SK-N-SH (cell line): ENCODE results near the gene DGUOK. TPM values are rescaled to one million over a fixed set of nuclear protein-coding genes. Genes with fewer than 3 reads are reported as not detected.

Experiments
- CTCF ChIA-PET: fragments of 300-600, 350-600 bp; formaldehyde crosslinking; extraction: SDS; loops from one replicate; lab custom pipeline; 2021; lab: Yijun Ruan, JAX
- POLR2A ChIA-PET: fragments of 350-600 bp; sonication (Branson Sonifier 250); formaldehyde crosslinking; extraction: SDS; loops from one replicate; lab custom pipeline; 2020; ENCODE audit warnings: antibody characterized with exemption, inconsistent platforms; lab: Yijun Ruan, JAX
- DNase-seq: peaks from one replicate; pipeline ENCODE4 v3.0.0; 2012
- H2AFZ ChIP-seq: fragments of 200-600 bp; sonication (generic); 2 replicates; pipeline ENCODE4 v1.8.1; 2016; ENCODE audit warnings: antibody characterized with exemption, mild to moderate bottlenecking, low read depth
- H3F3A ChIP-seq: fragments of 200-600 bp; sonication (generic); replicated peaks from 2 replicates; pipeline ENCODE3; 2016; ENCODE audit warnings: antibody characterized with exemption, mild to moderate bottlenecking; ENCODE audit not compliant: insufficient read depth
- H3K27ac ChIP-seq, 2 experiments: fragments of 200-500 bp in 1 of 2; fragments of 200-600 bp in 1 of 2; sonication (Bioruptor generic) in 1 of 2; sonication (generic), shearing (Covaris generic) in 1 of 2; 2 replicates each; pipeline versions ENCODE4 v1.5.1 to v1.6.1; 2014 to 2016; ENCODE audit warnings: low read depth in 2 of 2, inconsistent platforms in 1 of 2, low read length in 1 of 2, mild to moderate bottlenecking in 1 of 2, mixed read lengths in 1 of 2
- H3K27me3 ChIP-seq: fragments of 200-600 bp; sonication (generic), shearing (Covaris generic); 2 replicates; pipeline ENCODE4 v1.6.1; 2016; ENCODE audit warnings: mixed run types; ENCODE audit not compliant: insufficient read depth
- H3K36me3 ChIP-seq, 2 experiments: fragments of 200-500 bp in 1 of 2; fragments of 200-600 bp in 1 of 2; sonication (Bioruptor generic) in 1 of 2; sonication (generic) in 1 of 2; replicated peaks in 1 of 2; 2 replicates each; pipeline versions ENCODE3 to v1.5.1; 2014 to 2016; ENCODE audit warnings: low read length in 1 of 2, mild to moderate bottlenecking in 1 of 2; ENCODE audit not compliant: insufficient read depth in 2 of 2, control insufficient read depth in 1 of 2
- H3K4me1 ChIP-seq, 2 experiments: fragments of 200-500 bp in 1 of 2; fragments of 200-600 bp in 1 of 2; sonication (Bioruptor generic) in 1 of 2; sonication (generic), shearing (Covaris generic) in 1 of 2; 2 replicates each; pipeline versions ENCODE4 v1.5.1 to v1.6.1; 2014 to 2016; ENCODE audit warnings: low read depth in 1 of 2, low read length in 1 of 2, mixed run types in 1 of 2; ENCODE audit not compliant: insufficient read depth in 2 of 2, control insufficient read depth in 1 of 2
- H3K4me2 ChIP-seq: fragments of 200-600 bp; sonication (generic), shearing (Covaris generic); 2 replicates; pipeline ENCODE4 v1.6.1; 2017; ENCODE audit warnings: mixed run types
- H3K4me3 ChIP-seq, 2 experiments: fragments of 200-500 bp in 1 of 2; fragments of 200-600 bp in 1 of 2; sonication (Bioruptor generic) in 1 of 2; sonication (generic), shearing (Covaris generic) in 1 of 2; 2 replicates each; pipeline versions ENCODE4 v1.5.1 to v1.8.1; 2014 to 2016; ENCODE audit warnings: low read depth in 2 of 2, inconsistent platforms in 1 of 2, low read length in 1 of 2, mild to moderate bottlenecking in 1 of 2, mixed read lengths in 1 of 2, moderate library complexity in 1 of 2
- H3K79me2 ChIP-seq: fragments of 200-600 bp; sonication (generic); 2 replicates; pipeline ENCODE4 v1.8.1; 2017; ENCODE audit warnings: mild to moderate bottlenecking; ENCODE audit not compliant: insufficient read depth
- H3K9ac ChIP-seq: fragments of 200-600 bp; sonication (generic); 2 replicates; pipeline ENCODE4 v1.6.1; 2017; ENCODE audit warnings: mixed run types
- H3K9me2 ChIP-seq: fragments of 200-600 bp; sonication (generic); 2 replicates; pipeline ENCODE4 v1.6.1; 2017; ENCODE audit warnings: mixed run types
- H3K9me3 ChIP-seq: fragments of 200-600 bp; sonication (generic); 2 replicates; pipeline ENCODE4 v1.6.1; 2017; ENCODE audit warnings: mixed run types, mild to moderate bottlenecking, moderate library complexity
- H4K20me1 ChIP-seq: fragments of 200-600 bp; sonication (generic); 2 replicates; pipeline ENCODE4 v1.6.1; 2017; ENCODE audit warnings: mild to moderate bottlenecking, mixed run types; ENCODE audit not compliant: insufficient read depth
- CTCF ChIP-seq: fragments of 200-600 bp; sonication (generic); IDR thresholded peaks from 2 replicates; pipeline ENCODE4 v1.6.1; 2017; ENCODE audit warnings: antibody characterized with exemption, mild to moderate bottlenecking, moderate library complexity
- FOSL2 ChIP-seq: IDR thresholded peaks from 2 replicates; pipeline ENCODE4 v1.4.0; 2012; ENCODE audit warnings: low read depth, mild to moderate bottlenecking, moderate library complexity, borderline replicate concordance
- FOXJ3 ChIP-seq: sonication (generic); formaldehyde crosslinking; IDR thresholded peaks from 2 replicates; pipeline ENCODE4 v1.5.1; 2020; ENCODE audit warnings: mild to moderate bottlenecking, missing genetic modification reagents
- FOXM1 ChIP-seq: IDR thresholded peaks from 2 replicates; pipeline ENCODE4 v1.4.0; 2012; ENCODE audit warnings: low read depth, mild to moderate bottlenecking
- IRF3 ChIP-seq: fragments of 150-350 bp; IDR thresholded peaks from 2 replicates; pipeline ENCODE4 v1.6.1; 2016; ENCODE audit warnings: mild to moderate bottlenecking, low read depth, low read length
- JUND ChIP-seq: IDR thresholded peaks from 2 replicates; pipeline ENCODE4 v1.4.0; 2012
- MEF2A ChIP-seq: IDR thresholded peaks from 2 replicates; pipeline ENCODE4 v1.4.0; 2012; ENCODE audit warnings: low read depth, borderline replicate concordance
- REST ChIP-seq: IDR thresholded peaks from 2 replicates; pipeline ENCODE4 v1.6.1; 2012; ENCODE audit warnings: mild to moderate bottlenecking, low read depth, low read length, moderate library complexity
- RFX5 ChIP-seq: IDR thresholded peaks from 2 replicates; pipeline ENCODE4 v1.6.1; 2012; ENCODE audit warnings: mild to moderate bottlenecking, improper control_type of control experiment, low read length
- SIN3A ChIP-seq: IDR thresholded peaks from 2 replicates; pipeline ENCODE4 v1.6.1; 2012; ENCODE audit warnings: low read depth, mild to moderate bottlenecking, low read length, moderate library complexity, borderline replicate concordance
- ZBTB33 ChIP-seq: IDR thresholded peaks from 2 replicates; pipeline ENCODE4 v1.4.0; 2012; ENCODE audit warnings: low read depth, borderline replicate concordance
- WGBS: methylation state at CpG from one replicate; pipeline ENCODE4 v1.1.6; 2017; ENCODE audit warnings: low lambda C conversion rate; 5-methylcytosine and 5-hydroxymethylcytosine counted together
- polyA plus RNA-seq, 3 experiments: library from polyadenylated mRNA; depleted of rRNA; stranded (reverse); fragments of >200 nt; gene quantifications; 2 replicates each; pipeline ENCODE4 v1.2.3, GENCODE V29; 2012
- TF ChIP-seq, protein P1 (sequence below): fragments of 150-350 bp; IDR thresholded peaks from 2 replicates; pipeline ENCODE4 v1.6.1; 2017; ENCODE audit warnings: antibody characterized with exemption, low read length, low read depth, borderline replicate concordance

Gene DGUOK
- polyA plus RNA-seq, 1 of the 3 experiments (the other 2 are of a cell fraction): 122 TPM

DNA sequence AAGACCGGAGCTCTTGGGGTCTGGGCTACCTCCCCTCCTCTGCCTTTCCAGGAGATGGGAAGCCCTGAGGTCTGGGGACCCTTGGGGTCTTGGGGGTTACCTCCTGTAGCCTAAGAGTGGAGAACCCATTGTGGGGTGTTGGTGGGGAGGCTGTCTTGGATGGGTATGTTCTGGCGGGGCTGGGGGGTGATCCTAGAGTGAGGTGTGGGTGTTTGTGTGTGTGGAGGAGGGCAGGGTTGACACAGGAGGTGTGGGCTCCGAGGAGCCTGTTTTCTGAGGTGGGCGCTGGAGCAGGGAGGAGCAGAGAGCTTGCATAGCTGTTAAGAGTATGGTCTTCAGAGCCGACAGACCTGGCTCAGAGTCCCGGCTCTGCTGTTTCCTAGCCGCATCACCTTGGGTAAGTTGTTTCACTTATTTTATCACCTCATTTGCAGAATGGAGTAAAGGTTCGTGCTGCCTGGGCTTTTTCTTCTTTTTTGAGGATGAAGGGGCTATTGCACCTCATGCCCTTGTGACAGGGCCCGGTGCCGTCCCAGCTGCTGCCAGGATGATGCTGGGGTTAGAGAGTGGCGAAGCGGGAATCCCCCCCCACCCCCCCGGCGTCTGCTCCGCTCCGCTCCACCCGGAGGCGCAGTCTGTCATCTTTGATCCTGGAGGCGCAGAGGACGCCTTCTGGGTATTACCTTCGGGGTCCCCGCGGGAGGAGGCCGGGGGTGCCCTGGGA lies 75.3 kb downstream of the DGUOK start:
- TF ChIP-seq FOXJ3 (no peak), ZBTB33 (no peak), JUND (no peak), MEF2A (no peak), REST (no peak), SIN3A (no peak), CTCF (no peak), RFX5 (no peak), FOXM1 (no peak), FOSL2 (no peak), IRF3 (no peak)
- TF ChIP-seq, protein P1, sequence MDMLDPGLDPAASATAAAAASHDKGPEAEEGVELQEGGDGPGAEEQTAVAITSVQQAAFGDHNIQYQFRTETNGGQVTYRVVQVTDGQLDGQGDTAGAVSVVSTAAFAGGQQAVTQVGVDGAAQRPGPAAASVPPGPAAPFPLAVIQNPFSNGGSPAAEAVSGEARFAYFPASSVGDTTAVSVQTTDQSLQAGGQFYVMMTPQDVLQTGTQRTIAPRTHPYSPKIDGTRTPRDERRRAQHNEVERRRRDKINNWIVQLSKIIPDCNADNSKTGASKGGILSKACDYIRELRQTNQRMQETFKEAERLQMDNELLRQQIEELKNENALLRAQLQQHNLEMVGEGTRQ: no peak
- Histone ChIP-seq H3K9me3 (no peaks in the 10 kb centered on the region), H3K9me2 (no peaks in the 10 kb centered on the region), H3K36me3 (peaks cover 0 to 10% of the 10 kb centered on the region in 2 experiments), H3F3A (no peaks in the 10 kb centered on the region), H3K27ac (no peak overlapping the region), H3K4me3 (peak overlapping the region; percentile 62 to 84), H3K4me2 (peak overlapping the region; percentile 82; the same call in 1 of the 2 replicates), H3K27me3 (no peaks in the 10 kb centered on the region), H4K20me1 (peaks cover 44% of the 10 kb centered on the region), H3K9ac (no peak overlapping the region), H3K79me2 (no peaks in the 10 kb centered on the region; the same call in 1 of the 2 replicates), H2AFZ (no peak overlapping the region), H3K4me1 (peaks cover 27 to 45% of the 10 kb centered on the region in 2 experiments; a peak in 3 of 4 replicates)
- CTCF ChIA-PET: interaction anchor here (1.1 to 1.7 kb wide), 3 partner anchors 14 to 146 kb away, joined by 3 to 4 read pairs (median 3); partner anchors contain the start of gene BOLA3
- no peak for DNase-seq
- WGBS: 45% methylated on average over 7 of the region's 24 CpGs
- POLR2A ChIA-PET: interaction anchor here (0.9 to 1.9 kb wide), 4 partner anchors 14 to 177 kb away, joined by 3 to 11 read pairs (median 4); partner anchors contain the start of gene MOB1A
